GM12872 (cell line): ENCODE measurements around the gene LRRC75A.

Experiments used
- CTCF ChIP-seq: IDR thresholded peaks from 3 replicates; pipeline ENCODE4 v1.5.1; 2011; ENCODE audit warnings: low read depth, mild to moderate bottlenecking, low read length, moderate library complexity; ENCODE audit not compliant: insufficient read depth

The LRRC75A gene

GRCh38 chr17:16439811-16440351 lies 52.1 kb downstream of the LRRC75A start:
- TF ChIP-seq CTCF: no peak

- TF ChIP-seq CTCF: no peak
Measured at GRCh38 chr17:16439303-16439791, 52.6 kb downstream of the LRRC75A start.

GRCh38 chr17:16438557-16439302 lies 53.3 kb downstream of the LRRC75A start:
- no peak for TF ChIP-seq CTCF

GRCh38 chr17:16438173-16438556 lies 53.8 kb downstream of the LRRC75A start:
- TF ChIP-seq CTCF: no peak

GRCh38 chr17:16437083-16437482 lies 54.9 kb downstream of the LRRC75A start:
- TF ChIP-seq CTCF: no peak

GRCh38 chr17:16435925-16436886 lies 55.8 kb downstream of the LRRC75A start:
- no peak for TF ChIP-seq CTCF

- TF ChIP-seq CTCF: no peak
Measured at GRCh38 chr17:16434662-16435061, 57.3 kb downstream of the LRRC75A start.
